Right lung (tissue), 5 donors: ENCODE measurements around the gene NDUFAF5. TPM values are rescaled to one million over a fixed set of nuclear protein-coding genes. Genes with fewer than 3 reads are reported as not detected.

Experiments used
- DNase-seq, 2 donors: peaks; one replicate each; pipeline ENCODE4 v3.0.0-alpha.2; 2013
- polyA plus RNA-seq, 5 donors: library from polyadenylated mRNA; unstranded; fragments of 120-200 nt; gene quantifications; one replicate each; pipeline versions ENCODE4 v1.2.1 to v1.2.3, GENCODE V29; 2013; ENCODE audit warnings: inconsistent platforms in 1 of 5, low replicate concordance in 1 of 5; ENCODE audit not compliant: insufficient read length in 5 of 5, insufficient read depth in 1 of 5

The NDUFAF5 gene
- polyA plus RNA-seq, 5 donors = 20.5 to 29.7 (median 25.7) TPM

GRCh38 chr20:13772529-13772928 lies 12.3 kb upstream of the NDUFAF5 start:
- no peak for DNase-seq

GRCh38 chr20:13775867-13776266 lies 9.0 kb upstream of the NDUFAF5 start:
- no peak for DNase-seq

DNA sequence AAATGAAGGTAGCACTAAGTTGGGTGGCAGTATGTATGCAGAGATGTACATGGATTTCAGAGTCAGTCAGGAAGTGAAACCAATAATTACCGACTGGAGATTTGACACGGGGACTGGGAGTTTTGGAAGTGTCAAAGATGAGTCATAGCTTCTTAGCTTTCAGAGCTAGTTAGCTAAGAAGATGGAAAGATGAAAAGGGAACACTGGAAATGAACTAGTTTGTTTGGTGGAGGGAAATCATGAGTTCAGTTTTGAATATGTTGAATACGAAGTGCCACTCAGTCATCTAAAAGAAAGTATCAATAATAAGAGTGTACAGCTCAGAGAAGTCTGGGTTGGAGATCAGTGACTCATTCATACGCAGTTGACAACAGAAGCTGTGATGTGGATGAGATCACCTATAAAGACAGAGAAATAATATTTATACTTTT lies 7.6 kb upstream of the NDUFAF5 start:
- DNase-seq = no peak

DNA sequence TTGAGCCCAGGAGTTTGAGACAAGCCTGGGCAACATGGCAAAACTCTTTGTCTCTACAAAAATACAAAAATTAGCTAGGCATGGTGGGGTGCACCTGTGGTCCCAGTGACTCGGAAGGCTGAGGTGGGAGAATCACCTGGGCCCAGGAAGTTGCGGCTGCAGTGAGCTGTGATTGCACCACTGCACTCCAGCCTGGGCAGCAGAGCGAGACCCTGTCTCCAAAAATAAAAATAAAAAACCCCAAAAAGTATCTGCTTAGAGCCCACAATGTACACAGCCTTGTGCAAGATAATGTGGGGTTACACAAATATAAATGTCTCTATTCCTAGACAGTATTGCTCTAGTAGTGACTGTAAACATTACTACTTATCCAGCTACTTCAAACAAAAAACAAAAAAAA lies 6.0 kb upstream of the NDUFAF5 start:
- DNase-seq = no peak

GRCh38 chr20:13783528-13783927 lies 1.3 kb upstream of the NDUFAF5 start:
- DNase-seq = no peak

DNA sequence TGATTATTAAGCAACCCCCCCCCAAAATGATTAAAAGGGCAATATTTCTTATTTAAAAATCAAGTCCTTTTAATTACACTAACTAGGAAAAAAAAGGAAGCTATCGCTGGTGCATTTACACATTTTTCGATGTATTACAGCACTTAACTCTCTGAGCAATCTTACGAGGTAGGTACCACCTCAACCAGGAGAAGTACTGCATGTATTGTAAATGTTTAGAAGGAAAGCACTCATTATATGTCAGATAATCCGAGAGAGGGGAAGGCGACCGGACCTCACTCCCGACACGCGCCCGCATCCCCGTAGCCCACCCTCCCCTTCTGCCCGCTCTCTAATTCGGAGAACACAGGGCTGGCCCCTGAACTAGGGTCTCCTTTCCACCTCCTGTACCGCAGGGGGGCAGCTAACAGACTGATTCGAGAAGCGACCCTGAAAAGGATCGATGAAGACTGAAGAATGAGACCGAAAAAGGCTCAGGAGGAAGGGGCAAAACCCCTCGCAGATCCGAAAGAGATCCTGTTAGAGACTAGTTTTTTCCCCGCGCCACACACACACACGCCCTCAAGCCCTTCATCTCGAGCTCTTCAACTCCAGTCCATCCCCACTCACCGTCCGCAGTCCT lies 446 bp upstream of the NDUFAF5 start:
- no peak for DNase-seq

- DNase-seq = no peak
Observed at GRCh38 chr20:13786143-13786828, 1.5 kb downstream of the NDUFAF5 start.

DNA sequence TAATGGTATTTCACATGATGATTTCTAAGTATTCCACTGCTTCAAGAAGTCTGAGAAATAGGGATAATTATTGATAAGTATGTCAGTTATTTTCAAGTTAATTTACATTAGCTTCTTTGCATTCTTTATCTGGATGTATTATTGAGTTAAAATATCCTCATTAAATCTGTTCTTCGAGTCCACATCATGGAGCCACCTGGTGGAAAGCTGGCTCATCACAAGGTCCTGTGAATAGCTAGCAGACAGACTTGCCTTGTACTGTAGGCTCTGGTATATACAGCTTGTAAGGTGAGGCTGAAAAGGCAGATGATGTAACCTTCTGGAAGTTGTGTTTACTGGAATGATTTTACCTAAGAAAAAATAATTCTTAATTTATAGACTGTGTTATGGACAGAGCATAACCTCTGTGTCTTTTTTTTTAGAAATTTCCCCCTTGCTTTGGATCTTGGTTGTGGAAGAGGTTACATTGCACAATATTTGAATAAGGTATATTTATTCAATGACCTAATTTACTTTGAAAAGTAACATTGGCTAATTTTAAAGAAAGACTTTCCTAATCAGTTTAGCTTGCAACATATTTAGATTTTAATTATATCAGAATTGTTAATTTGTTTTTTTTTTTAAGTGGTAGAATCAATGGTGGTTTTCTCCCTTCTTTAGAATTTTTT lies 3.5 kb downstream of the NDUFAF5 start:
- DNase-seq = peak; percentile 15 to 22

DNA sequence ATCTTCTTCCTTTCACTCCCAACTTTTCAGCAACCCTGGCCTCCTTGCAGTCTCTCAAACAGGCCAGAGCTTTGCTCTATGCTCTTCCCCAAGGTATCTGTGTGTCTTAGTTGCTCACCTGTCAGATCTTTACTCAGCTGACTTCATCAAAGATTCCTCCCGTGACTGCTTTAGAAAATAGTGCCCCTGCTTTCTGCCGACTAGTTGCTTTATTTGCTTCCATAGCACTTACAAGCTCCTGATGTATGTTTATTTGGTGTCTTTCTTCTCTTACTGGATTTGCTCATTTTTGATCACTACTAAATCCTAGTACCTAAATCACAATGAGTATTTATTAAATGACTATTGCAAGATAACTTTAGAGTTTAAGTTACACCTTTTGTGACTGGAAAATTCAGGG lies 5.9 kb downstream of the NDUFAF5 start:
- no peak for DNase-seq

DNA sequence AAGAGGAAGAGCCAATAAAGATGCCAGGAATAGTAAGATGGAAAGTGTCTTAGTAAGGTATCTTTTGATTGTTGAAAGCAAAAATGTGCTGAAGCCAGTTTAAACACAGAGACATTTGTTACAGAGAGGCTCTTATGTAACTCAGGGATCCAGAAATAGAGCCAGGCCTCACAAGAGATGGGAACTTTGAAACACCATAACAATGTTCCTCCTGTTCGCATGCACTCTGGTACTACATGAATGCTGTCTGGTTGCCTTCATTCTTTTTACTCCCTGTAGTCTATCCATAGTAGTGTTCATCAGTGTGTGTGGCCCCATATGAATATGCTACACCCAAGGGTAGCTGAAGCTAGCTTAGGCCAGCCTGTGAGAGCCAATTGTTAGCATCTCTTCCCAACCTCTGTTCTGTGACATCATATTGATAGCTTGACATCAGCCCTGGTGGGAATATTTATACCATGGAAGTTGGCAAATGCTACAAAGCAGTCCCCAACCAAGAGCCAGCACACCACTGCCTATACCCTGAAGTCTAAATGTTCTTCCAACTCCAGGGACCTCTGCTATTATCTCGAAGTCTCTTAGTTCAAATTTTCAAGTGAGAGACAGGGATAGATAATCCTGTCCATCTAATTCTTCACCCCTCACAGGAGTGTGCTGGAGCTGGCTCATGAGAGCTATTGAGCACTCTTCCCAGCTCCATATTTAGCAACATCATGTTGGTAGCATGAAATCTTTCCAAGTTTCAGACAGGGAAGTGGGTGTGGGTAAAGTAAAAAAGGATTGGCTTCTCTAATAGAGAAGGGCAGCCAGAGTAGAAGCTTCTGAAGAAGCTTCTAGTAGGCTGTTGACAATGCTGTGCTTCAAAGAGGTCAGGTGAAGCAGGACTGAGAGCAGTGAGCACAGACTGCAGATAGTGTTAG lies 7.0 kb downstream of the NDUFAF5 start:
- no peak for DNase-seq

GRCh38 chr20:13793001-13793400 lies 8.2 kb downstream of the NDUFAF5 start:
- no peak for DNase-seq

DNA sequence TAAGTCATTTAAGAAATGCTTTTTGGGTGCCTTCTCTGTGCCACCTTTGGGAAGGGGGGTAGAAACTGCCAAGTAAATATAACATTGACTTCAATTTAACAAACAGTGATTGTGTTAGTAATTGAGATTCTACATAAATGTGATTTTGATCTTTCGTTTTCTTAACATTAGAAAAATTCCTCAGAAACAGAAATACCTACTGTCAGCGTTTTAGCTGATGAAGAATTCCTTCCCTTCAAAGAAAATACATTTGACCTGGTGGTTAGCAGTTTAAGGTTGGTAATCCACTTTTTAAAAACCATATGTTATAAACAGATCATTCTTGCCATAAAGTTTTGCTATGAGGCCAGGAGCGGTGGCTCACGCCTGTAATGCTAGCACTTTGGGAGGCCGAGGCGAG lies 9.8 kb downstream of the NDUFAF5 start:
- DNase-seq = no peak

GRCh38 chr20:13799040-13799439 lies 14.2 kb downstream of the NDUFAF5 start:
- DNase-seq = no peak

- DNase-seq = no peak
Observed at GRCh38 chr20:13799974-13800373, 15.1 kb downstream of the NDUFAF5 start.

GRCh38 chr20:13800728-13801134 lies 15.9 kb downstream of the NDUFAF5 start:
- DNase-seq = peak; percentile 71 to 77

- DNase-seq = no peak
Observed at GRCh38 chr20:13809373-13809772, 24.5 kb downstream of the NDUFAF5 start.

- DNase-seq = no peak
Observed at GRCh38 chr20:13809855-13810254, 25.0 kb downstream of the NDUFAF5 start.

DNA sequence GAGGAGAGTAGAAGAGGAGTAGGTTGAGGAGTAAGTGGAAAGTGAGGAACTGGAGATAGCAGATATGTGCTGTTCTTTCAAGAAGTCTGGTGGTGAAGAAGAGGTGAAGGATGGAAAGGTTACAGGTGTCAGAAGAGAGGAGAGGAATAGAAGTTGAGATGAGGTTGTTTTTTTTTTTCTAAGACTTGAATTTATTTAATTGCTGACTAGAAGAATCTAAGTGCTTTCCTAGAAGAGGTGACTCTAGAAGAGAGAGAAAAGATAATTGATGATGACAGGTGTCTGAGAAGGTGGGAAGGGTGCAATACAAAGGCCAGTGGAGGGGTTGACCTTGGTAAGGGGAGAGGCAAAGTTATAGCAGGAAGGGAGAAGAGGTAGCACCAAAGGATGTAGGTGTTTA lies 25.6 kb downstream of the NDUFAF5 start:
- no peak for DNase-seq

- DNase-seq = no peak
Observed at GRCh38 chr20:13813910-13814309, 29.1 kb downstream of the NDUFAF5 start.

GRCh38 chr20:13814672-13815071 lies 29.8 kb downstream of the NDUFAF5 start:
- DNase-seq = no peak

- no peak for DNase-seq
Observed at GRCh38 chr20:13816757-13817156, 31.9 kb downstream of the NDUFAF5 start.

DNA sequence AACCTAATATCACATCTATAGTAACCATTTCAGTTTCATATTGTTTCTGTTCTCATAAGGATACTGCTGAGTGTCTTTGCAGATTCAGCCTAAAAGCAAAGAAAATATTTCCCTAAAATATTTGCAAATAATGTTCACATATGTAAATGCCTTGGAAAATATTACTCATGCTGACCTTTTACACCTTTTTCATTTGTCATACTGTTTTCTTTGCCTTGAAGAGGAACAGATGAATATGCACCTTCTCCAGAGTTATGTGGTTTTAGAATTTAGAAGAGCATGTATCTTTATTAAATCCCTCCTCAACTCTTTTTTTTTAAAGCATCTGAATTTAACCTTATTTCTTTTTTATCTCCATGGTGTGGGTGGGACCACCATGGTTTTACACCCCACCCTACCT lies 32.5 kb downstream of the NDUFAF5 start:
- no peak for DNase-seq
